Hematopoietic multipotent progenitor cell treated with erythropoietin and hydrocortisone succinate and interleukin-3 and kit ligand, for 4 days (in vitro differentiated cells): ENCODE measurements around the gene PRM2.
A peak's percentile ranks its signal among the peaks of the same experiment; 100 is the strongest.

ENCODE experiments used
- DNase-seq: peaks from one replicate; pipeline ENCODE4 v3.0.0-alpha.2; 2015

PRM2 gene, protein sequence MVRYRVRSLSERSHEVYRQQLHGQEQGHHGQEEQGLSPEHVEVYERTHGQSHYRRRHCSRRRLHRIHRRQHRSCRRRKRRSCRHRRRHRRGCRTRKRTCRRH

DNA sequence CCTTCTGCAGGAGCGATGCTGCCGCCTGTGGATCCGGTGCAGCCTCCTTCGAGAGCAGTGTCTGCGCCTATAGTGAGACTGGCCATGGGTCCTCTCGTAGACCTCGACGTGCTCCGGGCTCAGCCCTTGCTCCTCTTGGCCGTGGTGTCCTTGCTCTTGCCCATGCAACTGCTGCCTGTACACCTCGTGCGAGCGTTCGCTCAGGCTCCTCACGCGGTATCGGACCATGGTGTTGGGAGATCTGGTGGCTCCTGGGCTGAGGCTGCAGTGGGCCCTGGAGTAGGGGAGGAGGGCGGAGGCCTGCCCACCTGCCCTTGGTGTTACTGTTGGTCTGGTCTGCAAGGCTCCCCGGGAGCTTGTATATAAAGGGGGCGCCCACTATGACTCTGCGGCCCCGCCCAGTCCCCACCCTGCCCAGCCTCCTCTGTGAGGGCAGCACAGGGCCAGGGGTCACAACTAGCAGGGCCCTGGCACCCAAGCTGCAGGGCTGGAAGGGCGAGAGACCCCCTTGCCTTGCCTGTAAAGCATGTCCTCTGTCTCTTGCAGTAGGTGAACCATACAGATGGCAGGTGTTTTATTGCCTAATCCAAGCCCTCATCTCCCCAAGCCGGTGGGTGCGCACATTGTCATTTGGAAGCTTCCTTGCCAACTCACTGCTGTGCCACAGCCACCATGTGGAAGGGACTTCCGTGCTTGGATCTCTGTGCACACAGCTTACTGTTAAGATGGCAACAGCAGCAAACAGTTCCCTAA is at the start of gene PRM2:
TSS of gene PRM2 (minus strand) at position 338 of the 753 bp plus-strand sequence. CDS start at position 228, 110 bp downstream.
- DNase-seq, result no peak

DNA sequence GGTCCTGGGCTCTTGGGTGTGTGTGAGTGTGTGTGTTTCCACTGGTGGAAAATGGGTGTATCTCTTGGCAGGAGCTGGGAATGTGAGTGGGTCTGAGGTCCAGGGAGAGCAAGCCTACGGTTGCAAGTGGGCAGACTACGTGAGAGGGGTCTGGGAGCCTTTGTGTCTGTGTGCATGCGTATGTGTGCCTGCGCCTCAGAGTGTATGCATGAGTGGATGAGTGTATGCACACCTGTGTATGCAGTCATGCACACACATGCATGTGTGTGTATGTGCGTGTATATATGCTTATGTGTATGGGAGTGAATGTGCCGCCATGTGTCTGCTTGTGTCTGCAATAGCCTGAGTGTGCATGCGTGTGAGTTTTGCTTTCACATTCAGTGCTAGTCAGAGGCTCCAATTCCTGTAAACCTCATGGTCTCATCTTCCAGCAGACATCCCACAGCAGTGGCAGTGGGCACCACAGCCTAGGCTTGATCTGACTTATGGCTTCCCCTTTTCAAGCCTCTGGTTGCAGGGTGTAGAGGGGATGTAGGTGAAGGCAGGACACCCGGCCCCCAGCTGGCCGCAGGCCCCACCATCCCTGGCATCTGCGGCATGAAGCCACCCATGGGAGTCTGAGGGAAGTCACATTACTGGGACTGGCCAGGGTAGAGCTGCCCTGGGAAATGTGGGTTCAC is 49.3 kb upstream of the PRM2 start:
- DNase-seq, result peak; percentile 41

DNA sequence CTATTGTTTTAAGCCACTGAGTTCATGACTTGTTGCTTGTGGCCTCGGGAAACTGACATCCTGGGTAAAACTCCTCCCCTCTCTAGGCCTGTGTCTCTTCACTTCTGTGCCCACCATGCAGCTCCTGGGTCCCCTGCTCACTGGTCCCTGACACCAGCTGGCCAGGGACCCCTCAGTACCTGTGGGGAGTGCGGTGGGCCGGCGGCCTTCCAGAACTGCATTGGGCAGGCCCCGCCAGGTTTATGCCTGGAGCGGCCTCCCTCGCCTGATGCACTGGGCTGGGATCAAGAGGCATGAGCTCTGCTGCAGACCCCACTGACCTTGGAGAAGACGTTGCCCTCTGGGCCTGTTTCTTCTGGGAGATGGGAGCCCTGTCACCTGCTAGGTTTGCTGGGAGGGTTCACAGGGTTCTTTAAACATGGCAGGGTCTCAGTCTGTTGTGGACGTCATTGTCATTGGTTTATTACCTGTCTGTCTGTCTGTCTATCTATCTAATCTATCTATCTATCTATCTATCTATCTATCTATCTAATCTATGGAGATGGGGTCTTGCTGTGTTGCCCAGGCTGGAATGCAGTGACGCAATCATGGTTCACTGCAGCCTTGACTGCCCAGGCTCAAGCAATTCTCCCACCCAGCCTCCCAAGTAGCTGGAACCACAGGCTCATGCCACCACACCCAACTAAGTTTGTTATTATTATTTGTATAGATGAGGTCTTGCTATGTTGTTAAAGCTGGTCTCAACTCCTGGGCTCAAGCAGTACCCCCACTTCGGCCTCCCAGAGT is 47.5 kb upstream of the PRM2 start:
- no peak for DNase-seq

DNA sequence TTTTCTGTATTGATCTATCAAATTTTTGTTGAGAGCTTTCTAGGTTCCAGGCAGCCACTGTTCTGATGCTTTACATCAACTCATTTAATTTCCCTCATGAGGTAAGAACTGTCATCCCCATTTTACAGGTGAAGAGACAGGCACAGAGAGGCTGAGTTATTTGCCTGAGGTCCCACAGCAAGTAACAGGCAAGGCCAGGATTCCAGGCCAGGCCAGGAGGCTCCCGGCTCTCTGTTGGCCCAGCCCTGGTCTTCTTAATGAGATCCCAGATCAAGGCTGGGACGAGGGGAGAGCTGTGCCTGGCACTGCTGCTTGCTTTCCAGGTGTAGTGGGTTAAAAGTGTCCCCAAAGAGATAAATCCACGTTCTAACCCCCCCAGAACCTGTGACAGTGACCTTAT is 46.5 kb upstream of the PRM2 start:
- DNase-seq, result no peak

DNA sequence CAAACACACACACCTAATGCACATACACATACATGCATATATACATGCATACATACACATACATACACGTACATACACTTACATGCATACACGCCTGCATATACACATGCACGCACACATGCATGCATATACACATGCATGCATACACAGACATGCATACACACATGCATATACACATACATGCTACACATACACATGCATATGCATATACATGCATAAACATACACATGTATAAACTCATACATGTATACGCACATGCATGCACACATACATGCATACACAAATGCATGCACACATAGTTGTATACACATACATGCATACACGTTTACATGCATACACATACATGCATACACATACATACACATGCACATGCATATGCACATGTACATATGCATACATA is 45.4 kb upstream of the PRM2 start:
- no peak for DNase-seq

DNA sequence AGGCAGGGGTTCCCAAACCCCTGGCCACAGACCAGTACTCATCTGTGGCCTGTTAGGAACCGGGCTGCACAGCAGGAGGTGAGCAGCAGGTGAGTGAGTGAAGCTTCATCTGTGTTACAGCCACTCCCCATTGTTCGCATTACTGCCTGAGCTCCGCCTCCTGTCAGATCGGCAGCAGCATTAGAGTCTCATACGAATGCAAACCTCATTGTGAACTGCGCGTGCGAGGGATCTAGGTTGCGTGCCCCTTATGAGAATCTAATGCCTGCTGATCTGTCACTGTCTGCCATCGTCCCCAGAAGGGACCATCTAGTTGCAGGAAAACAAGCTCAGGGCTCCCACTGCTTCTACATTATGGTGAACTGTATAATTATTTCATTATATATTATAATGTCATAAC is 43.9 kb upstream of the PRM2 start:
- DNase-seq, result no peak

DNA sequence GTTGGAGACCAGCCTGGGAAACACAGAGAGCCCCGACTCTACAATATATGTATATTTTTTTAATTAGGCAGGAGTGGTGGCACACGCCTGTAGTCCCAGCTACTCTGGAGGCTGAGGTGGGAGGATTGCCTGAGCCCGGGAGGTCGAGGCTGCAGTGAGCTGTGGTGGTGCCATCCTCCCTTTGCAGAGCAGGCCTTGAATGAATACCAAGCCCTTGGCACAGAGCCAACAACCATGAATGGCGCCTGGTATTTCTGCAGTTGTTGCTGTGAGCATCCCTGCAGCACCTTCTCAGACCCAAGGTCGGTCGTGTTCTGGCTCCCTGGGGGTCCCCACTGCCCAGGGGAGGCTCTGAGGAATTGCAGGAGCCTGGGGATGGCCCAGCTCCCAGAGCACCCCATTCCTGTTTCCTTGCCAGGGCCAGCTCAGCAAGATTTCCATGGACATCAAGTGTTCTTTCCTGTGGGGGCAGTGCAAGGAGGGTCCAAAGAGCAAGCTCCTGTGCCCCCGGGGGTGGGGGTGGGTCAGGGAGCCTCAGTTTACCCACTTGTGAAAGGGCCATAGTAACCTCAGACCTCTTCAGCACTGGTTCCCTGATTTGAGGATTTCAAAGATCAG is 43.4 kb upstream of the PRM2 start:
- peak; percentile 61 for DNase-seq

DNA sequence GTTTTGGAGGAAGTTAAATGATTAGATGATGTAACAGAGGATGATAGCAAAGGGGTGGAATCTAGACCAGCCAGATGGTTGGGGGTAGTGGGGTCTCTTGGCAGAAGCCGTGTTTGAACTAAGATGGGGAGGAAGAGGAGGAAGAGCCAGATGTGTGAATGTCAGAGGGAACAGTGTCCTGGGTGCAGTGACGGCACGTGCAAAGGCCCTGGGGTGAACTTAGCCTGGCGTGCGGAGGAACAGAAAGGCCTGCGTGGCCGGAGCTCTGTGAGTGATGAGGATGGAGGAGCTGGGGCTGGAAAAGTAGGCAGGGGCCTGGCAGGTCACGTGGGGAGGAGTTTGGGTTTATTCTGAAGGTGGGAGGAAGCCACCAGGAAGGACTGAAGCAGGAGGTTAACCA is 42.5 kb upstream of the PRM2 start:
- DNase-seq, result no peak

DNA sequence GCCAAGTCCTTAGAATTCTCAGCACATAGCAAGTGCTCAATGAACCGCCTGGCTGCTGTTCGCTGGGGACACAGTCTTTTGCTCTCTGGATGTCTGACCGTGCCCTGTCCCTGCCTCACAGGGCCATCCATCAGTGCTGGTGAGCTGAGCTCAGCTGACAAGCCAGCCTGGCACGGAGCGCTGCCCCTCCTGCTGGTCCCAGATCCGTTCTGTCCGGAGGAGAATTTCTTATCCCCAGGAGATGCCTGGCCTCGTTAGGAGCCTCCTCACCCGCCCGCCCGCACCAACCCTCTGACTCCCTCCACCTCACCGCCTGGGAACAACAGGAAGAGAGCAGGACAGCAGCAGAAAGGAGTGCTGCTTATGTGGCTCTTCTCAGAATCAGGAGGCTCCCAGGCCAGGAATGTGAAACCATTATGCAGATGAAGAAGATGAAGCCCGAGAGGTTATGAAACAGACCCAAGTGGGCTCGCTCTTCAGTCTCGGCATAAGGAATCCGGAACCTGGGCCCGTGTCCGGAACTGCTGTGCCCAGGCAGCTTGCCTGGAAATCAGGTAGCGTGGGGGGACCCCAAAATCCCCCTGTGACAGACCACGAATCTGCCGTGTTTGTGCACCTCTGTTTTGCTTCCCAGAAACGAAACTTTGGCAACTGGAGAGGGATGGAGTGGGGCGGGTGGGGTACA is 40.2 kb upstream of the PRM2 start:
- no peak for DNase-seq

DNA sequence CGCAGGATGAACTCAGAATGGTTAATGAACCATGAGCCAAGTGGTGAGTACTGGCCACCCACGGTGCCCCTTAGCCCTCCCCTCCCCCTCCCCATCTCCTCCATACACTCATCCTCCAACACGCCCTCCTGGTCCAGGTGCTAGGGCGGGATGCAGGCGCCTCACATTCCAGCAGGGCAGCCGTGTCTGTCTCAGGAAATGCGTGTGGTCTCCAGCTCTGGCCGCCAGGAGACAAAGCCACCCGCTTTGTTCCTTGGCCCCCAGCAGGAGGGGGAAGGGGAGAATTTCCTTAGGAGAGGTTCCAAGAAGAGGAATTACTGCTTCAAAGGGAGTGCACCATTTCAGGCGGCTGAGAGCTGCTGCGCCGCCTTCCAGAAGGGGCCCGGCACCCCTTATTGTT is 39.2 kb upstream of the PRM2 start:
- DNase-seq, result no peak

DNA sequence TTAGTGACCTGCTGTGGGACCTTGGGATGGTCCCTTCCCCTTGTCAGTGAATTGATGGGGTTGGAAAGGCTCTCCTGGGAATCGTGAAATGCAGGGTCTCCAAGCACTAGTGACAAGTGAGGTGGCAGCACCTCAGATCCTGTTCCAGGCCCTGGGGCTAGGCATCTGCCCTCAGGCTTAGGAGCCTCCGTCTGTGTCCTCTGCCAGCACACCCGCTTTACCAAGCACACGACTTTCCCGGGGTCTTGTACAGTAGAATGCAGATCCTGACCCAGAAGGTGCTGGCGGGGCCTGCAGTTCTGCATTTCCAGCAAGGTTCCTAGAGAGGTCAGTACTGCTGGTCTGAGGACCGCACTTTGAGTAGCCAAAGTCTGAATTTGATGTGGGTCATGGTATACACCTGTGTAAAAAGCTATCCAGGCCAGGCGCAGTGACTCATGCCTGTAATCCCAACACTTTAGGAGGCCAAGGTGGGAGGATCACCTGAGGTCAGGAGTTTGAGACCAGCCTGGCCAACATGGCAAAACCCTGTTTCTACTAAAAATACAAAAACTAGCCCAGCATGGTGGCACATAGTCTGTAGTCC is 38.1 kb upstream of the PRM2 start:
- no peak for DNase-seq

DNA sequence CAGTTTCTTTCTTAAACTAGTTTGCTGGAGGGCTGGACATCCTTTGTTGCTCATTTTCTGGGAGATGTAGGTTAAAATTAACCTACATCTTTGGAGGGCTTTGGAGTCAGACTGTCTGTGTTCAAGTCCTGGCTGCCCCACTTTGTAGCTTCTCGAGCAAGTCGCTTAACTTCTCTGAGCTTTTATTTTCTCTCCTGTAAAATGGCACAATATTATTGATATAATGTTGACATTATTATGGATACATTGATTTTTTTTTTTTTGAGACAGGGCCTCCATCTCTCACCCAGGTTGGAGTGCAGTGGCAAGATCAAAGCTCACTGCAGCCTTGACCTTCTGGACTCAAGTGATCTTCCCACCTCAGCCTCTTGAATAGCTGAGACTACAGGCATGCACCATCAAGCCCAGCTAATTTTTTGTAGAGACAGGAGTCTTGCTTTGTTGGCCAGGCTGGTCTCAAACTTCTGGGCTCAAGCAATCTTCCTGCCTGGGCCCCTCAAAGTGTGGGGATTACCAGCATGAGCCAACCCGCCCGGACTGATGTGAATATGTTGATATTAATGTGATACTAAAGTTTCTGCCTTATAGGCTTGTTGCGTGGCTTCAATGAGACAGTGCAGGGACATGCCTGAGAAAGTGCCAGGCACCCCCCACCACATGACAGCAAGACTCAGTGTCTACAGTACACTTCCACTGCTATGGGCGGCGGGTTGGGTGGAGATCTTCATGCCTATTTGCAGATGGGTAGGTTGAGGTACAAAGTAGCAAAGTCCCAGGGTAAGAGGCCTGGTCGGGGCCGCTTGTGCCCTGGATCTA is 37.4 kb upstream of the PRM2 start:
- no peak for DNase-seq

DNA sequence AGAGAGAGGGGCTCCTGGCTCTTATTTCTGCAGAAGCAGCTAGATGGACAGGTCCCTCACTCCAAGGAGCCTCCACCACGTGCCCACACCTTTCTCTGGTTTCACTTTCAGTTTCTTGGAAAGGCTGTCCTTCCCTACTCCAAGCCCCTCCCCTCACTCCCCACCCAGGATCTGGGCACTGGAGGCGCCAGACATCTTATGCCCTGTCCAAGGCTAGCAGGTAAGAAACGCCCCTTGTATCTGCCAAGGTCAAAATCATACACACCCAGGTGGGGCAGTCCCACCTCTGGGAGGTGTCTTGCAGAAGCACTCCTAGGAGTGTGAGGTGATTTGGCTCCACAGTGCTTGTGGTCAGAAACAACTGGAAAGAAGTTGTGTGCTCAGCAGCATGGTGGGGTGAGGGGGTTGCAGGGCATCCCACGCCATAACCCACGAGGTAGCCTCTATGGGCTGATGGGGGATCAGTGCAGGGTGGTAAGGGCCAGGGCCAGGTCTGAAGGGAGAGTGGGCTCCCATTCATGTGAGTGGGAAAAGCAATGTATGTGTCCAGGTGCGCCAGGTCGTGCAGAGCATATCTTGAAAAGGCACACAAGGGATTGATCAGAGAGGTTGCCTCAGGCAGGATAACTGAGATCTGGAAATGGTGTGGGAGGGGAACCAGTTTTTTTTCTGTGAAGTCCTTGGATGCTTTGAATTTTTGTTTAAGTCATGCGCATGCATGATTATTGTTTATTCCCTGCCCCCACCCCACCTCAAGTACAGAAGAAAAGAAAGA is 36.6 kb upstream of the PRM2 start:
- DNase-seq, result peak; percentile 46

DNA sequence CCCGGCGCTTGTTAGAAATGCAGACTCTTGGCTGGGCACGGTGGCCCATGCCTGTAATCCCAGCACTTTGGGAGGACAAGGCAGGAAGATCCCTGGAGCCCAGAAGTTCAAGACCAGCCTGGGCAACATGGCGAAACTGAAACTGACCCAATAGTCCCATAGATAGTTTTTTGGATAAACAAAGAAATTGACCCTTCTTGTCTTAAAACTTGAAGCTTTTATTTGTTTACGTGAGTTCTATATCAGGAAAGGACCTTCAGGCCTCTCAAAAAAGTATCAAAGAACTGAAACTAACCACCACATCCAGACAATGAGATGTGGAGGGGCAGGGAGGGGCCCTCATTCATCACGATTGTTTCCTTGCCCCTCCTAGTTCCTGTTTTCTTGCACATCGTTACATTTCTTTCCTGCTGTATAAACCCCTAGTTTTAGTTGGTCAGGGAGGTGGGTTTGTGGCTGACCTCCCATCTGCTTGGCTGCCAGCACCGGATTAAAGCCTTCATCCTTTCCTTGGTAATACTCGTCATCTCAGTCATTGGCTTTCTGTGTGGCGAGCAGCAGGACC is 34.8 kb upstream of the PRM2 start:
- DNase-seq, result peak; percentile 88

DNA sequence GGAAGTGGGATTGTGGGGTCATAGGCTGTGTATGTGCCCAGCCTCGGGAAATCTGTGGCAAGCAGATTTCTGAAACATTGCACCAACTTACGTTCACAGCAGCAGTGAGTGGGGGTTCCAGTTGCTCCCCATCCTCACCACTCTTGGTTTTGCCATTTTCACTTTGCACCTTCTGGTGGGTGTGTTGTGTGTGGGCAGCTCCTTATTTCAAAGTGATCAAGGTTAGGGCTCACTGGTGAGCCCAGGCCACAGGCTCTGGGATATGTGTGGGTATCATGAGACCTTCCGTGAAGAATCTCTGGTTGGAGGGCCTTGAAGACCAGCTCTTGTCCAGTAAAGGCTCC is 34.3 kb upstream of the PRM2 start:
- DNase-seq, result no peak

DNA sequence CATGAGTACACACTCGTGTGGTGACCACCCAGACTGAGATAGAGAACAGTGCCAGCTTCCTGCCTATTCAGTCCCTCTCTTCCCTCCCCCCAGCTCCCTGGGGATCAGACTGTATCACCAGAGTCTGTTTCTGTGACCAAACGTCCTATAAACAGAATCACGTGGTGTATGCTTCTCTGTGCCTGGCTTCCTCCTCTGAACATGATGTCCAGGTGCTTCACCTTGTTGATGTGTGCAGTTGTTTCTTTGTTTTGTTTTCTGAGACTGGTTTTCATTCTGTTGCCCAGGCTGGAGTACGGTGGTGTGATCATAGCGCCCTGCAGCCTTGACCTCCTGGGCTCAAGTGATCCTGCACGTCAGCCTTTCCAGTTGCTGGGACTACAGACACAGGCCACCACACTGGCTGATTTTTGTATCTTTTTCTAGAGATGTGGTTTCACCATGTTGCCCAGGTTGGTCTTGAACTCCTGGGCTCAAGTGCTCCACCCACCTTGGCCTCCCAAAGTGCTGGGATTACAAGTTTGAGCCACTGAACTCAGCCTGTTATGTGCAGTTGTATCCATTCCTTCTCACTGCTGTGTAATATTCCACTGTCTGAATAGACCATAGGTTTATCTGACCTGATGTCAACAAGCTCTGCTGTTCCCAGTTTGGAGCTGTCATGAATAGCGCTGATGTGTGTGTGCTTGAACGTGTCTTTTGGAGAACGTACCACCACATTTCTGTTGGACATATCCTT is 33.8 kb upstream of the PRM2 start:
- no peak for DNase-seq

DNA sequence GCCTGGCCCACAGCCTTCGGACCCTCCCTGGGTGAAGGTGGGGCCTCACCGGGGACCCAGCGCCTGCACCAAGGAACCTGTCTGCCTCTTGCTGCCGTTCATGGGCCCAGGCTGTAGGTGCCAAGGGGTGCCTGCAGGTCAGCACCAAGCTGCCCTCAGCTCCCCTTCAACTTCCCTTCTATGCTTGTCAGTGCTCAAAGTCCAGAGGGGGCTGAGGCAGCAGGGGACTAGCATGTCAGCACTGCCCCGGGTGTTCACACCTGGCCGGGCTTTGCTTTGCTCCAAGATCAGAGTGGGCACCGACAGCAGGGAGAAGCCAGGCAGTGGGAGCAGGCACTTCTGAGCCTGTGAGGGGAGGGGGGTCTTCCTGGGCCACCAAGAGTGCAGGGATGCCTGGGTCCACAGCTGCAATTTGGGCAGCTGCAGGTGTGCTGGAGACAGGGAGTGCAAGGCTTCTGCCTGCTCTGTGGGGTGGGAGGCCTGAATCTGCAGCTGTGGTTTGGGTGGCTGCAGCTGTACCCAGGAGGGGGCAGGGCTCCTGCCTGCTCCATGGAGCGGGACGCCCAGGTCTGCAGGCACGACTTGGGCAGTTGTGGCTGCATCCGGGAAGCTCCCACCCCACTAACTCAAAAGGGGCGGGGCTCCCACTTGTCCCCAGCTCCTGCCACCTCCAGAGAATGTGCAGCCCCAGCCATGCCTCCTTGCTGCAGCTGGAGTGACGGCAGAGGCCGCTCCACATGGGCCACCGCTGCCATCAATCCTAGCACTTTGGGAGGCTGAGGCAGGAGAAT is 32.4 kb upstream of the PRM2 start:
- peak; percentile 46 for DNase-seq

DNA sequence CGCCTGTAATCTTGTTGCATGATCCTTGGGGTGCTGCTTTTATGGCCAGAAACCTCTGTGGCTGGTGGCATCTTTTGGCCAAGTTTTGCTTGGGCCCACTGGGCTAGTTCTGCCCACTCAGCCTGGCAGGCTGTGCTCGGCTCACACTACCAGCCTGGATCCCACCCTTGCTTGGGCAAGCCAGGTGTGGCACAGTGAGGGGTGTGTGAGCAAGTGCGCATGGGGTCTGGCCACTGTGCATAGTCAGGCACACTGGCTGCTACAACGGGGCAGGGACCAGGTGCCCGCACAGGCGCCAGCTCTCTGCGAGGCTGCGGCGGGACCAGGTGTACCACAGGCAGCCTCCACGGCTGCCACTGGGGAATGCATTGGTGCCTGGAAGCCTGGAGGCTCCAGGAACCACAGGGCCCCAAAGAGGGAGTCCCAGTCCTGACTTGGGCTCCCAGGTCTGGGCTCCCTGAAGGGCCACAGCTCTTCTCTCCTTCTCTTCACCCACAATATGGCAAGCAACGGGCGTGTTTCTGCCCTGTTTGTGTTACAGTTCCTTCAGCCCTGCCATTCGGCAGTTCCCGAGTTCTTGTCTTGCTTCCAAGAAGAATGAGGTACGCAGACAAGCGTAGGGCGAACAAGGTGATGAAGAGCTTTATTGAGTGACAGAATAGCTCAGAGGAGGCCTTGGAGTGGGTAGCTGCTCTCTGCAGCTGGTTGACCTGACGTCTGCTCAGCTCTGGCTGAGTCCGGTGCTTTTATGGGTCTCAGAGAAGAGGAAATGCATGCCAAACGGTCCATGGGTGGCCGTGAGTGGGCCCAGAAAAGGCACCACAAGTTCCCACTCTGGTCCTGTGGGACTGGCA is 31.6 kb upstream of the PRM2 start:
- no peak for DNase-seq
